Measurements from ENCODE around the gene LRIG3.

Gene LRIG3

DNA sequence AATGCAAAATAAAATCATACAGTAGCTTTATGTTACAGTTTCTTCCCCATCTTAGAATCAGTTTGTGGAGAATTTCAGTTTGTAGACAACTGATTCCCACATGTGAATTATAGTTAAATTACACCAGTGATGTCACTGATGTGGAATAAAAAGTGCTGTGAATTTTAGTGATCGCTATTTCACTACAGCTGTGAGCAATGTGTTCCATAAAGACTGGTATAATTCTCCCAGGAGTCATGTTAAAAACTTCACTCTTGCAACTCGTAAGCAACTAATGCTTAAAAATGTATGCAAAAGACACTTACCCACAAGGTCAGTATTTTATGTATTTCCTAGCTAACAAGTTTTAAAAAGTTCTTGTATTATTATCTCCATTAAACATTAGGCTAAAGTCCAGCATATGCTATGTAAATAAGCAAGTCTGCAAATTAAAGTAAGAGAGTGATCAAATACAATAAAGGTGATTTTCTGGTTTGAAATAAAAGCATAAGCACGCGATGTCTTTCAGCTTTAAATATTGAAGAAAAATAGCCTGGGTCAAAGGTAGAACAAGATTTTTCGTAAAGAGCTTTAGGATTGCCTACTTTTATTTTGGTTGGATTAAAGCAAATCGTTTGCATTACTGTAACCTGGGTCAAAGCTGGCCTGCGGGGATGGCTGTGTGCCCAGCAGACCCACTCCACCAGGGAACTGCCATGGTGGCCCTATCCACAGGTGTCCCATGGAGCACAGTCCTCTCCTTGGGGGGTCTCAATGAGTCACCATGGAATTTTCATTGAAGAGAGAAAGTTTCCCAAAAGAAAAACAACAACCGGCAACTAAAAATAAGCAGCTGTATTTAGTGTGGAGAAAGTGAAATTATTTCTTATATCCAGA is 12.7 kb upstream of the LRIG3 start:
- DNase-seq (ENCODE audit: insufficient read length, low spot score) (no peak), FAIRE-seq (no peak)

DNA sequence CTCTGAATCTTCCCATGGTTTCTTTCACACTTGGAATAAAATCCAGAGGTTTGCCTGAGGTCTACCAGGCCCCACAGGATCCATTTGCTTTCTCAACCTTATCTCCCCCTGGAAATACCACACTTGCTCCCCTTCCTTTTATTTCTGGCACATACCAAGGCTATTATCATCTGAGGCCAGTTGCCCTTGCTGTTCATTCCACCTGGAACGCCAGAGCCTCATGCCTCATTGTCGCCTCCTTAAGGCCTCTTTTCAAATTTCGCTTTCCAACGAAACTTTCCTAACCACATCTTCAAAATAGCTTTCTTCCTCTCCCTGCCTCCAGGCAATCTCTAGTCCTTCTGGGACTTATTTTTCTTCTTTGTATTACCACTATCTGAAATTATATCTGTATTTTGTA is 11.2 kb upstream of the LRIG3 start:
- FAIRE-seq, result no peak
- no peak for DNase-seq (ENCODE audit: insufficient read length, low spot score)

DNA sequence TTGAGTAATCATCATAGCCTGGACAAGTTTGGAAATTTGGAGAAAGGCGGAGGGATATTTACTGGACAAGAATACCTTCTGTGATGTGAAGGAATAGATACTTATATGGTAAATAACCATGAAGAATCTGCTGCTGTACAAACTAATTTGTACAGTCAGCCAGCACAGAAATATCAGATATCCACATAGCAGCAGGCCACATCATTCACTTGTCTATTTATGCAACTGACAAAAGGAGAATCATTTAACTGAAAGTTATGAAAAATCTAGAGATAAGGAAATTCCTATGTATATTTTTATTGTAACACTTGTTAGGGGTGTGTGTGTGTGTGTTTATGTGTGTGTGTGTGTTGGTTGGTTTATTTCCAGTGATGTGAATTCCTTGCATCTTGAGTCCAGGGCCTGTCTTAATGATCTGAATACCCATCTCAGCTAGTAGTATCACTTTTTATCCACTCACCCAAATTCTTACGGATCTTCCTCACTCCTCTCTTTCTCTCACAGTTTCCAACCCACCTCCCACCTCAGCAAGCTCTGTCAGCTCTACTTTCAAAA is 10.5 kb upstream of the LRIG3 start:
- no peak for FAIRE-seq
- DNase-seq (ENCODE audit: insufficient read length, low spot score), result no peak

GRCh38 chr12:58927120-58927519 is 6.8 kb upstream of the LRIG3 start:
- DNase-seq (ENCODE audit: insufficient read length, low spot score) (no peak), FAIRE-seq (no peak)

DNA sequence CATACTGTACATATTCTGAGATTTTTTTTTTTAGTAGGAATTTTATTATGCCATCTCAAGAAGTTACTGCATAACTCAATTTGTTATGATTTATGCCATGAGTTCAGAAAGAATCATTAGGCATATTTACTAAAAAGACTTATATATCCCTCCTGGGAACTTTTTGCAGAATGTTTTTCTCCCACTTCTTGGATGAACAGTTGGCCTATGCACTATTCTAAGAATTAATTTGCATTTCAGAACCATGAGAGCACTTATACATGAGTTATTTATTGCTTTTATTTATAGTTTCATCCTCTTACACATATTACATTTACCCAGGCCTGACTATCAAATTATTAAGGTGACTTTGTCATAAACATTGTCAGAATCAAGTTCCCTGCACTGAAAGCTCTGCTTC is 6.3 kb upstream of the LRIG3 start:
- no peak for FAIRE-seq
- no peak for DNase-seq (ENCODE audit: insufficient read length, low spot score)

GRCh38 chr12:58925751-58926150 is 5.4 kb upstream of the LRIG3 start:
- DNase-seq (ENCODE audit: insufficient read length, low spot score) (no peak), FAIRE-seq (no peak)

GRCh38 chr12:58925111-58925611 is 4.9 kb upstream of the LRIG3 start:
- DNase-seq (ENCODE audit: insufficient read length, low spot score), result no peak
- no peak for FAIRE-seq

DNA sequence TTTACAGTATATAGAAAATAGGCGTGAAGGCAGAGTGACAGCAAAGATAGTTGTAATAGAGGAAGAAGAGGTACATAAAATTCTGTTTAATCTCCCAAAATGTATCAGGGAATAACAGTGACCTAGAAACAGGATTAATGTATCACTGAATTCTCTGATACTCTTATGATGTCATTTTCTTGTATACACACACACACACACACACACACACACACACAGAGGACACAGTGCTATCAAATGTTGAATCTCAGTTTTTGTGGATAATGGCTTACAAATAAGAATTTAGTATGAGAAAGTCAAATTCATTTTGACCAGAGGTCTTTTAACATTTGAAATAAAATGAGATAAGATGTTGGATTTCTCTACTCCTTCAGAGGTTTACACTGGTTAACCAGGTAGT is 4.3 kb upstream of the LRIG3 start:
- FAIRE-seq, result no peak
- DNase-seq (ENCODE audit: insufficient read length, low spot score), result no peak

DNA sequence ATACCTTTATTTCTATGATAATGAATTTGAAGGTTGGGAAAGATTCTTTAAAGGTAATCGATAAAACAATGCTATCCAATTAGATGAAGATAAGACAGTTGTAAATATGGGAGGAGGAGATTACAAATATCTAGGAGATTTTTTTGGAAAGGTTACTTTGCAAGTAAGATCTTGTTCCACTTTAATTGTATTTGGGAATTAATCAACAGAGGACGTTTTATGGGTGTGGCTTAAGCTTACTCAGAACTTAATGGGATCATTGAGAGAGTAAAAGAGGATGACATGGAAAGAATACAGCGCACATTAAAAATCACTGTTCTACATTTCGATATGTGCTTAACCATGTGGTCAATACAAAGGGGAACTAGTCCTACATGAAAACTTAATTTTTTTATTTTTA is 3.5 kb upstream of the LRIG3 start:
- no peak for FAIRE-seq
- no peak for DNase-seq (ENCODE audit: insufficient read length, low spot score)

DNA sequence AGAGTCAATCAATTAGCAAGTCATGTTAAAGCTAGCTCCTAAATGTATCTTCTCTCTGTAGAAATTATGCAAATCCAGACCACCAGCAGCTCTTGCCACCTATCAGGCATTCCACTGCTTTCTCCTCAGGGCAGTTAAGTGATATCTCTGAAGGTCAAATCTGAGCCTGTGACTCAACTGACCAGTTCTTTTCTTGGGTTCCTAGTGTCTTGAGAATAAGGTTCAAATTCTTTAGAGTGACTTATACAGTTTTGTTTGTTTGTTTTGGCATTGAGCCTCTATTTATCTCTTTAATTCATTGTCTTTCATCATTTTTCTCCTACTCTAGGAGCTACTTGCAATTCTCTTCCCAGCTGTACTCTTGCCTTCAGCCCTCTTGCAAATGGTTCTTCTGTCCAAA is 2.5 kb upstream of the LRIG3 start:
- FAIRE-seq (no peak), DNase-seq (ENCODE audit: insufficient read length, low spot score) (no peak)

GRCh38 chr12:58920961-58921861 is 907 bp upstream of the LRIG3 start:
- no peak for FAIRE-seq
- DNase-seq (ENCODE audit: insufficient read length, low spot score), result no peak

GRCh38 chr12:58919231-58920101 is 838 bp downstream of the LRIG3 start:
- no peak for DNase-seq (ENCODE audit: insufficient read length, low spot score)
- FAIRE-seq, result no peak

GRCh38 chr12:58918469-58918844 is 1.8 kb downstream of the LRIG3 start:
- no peak for DNase-seq (ENCODE audit: insufficient read length, low spot score)
- no peak for FAIRE-seq

- DNase-seq (ENCODE audit: insufficient read length, low spot score) (no peak), FAIRE-seq (no peak)
Measured at GRCh38 chr12:58917699-58918468, 2.4 kb downstream of the LRIG3 start.

- FAIRE-seq (no peak), DNase-seq (ENCODE audit: insufficient read length, low spot score) (no peak)
Measured at GRCh38 chr12:58916921-58917511, 3.3 kb downstream of the LRIG3 start.

DNA sequence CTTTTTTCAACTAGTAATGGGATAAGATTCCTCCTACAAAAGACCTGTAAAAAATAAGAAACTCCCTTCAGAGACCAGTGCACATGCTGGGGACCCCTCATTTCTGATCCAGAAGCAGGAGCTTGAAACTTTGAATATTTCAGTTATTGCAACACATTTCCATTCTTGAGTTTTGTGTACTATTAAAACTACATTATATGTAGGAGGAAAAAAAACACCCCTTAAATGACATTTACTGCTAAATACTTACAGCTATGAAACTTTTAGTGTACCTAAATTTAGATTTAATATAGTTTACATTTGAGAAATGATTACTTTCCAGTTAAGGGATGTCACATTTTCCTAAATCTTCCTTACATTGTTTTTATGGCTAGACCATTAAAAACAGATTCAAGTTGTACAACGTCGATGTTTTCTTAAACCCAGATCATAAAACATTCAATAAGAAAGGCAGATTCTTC is 4.1 kb downstream of the LRIG3 start:
- FAIRE-seq, result no peak

DNA sequence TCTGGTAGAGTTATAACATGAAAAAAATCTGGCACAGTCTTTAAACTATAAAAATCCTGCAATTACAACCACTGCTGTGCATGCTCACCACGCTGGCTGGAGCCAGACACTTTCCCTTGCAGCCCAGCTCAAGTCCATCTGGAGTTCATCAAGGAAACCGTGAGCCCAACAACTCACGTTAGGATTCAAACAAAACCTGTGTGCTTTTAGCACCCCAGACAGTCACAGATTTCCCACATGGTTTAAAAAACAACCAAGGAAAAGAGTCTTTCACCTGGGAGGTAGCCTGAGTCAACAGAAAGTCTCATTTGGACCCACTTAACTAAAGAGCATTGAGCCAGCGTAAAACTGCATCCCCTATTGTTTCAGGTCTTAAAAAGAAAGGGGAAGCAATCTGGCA is 4.7 kb downstream of the LRIG3 start:
- FAIRE-seq, result no peak
- DNase-seq (ENCODE audit: insufficient read length, low spot score), result no peak

More for the DNA sequence above, 4.1 kb downstream of the LRIG3 start:
- DNase-seq (ENCODE audit: insufficient read length, low spot score), result no peak

- FAIRE-seq, result no peak
- no peak for DNase-seq (ENCODE audit: insufficient read length, low spot score)
Measured at GRCh38 chr12:58915037-58915436, 5.3 kb downstream of the LRIG3 start.

GRCh38 chr12:58914457-58914856 is 5.8 kb downstream of the LRIG3 start:
- FAIRE-seq (no peak), DNase-seq (ENCODE audit: insufficient read length, low spot score) (no peak)
